ENCODE measurements around the gene DZIP1L.

DZIP1L gene

GRCh38 chr3:138012526-138012925 is 102.9 kb downstream of the DZIP1L start:
- TF ChIP-seq CTCF (IDR thresholded peaks at IDR 0.05; ENCODE audit: low read depth, low read length), result no peak
- H3K27me3 ChIP-seq, result no peaks in the 10 kb centered on the region; the same call in 1 of the 2 replicates
- no peak overlapping the region for H3K4me3 ChIP-seq (ENCODE audit: low read depth, low read length)
- H3K9me3 ChIP-seq, result no peaks in the 10 kb centered on the region
- H3K36me3 ChIP-seq, result no peaks in the 10 kb centered on the region
- H3K4me1 ChIP-seq, result no peaks in the 10 kb centered on the region
- DNase-seq, result no peak
